Measurements from ENCODE around the gene KRTAP12-3.

GRCh38 chr21:44701541-44701940, 43.8 kb downstream of the KRTAP12-3 start:
- TF ChIP-seq CTCF (IDR thresholded peaks at IDR 0.05; ENCODE audit: borderline replicate concordance, extremely low read depth, low read length, poor library complexity, severe bottlenecking) (no peak), EZH2 (IDR thresholded peaks at IDR 0.05; ENCODE audit: borderline replicate concordance, low read depth, low read length, severe bottlenecking) (no peak)

Data from DND-41 (cell line).